LoVo (cell line): ENCODE measurements around the gene MDN1.
"Not testable (repeated sequence)": the region's sequence is repeated elsewhere in the genome, so short reads cannot be mapped to it uniquely, and the experiment has no call there.

Experiments
- DNase-seq: peaks from one replicate; pipeline ENCODE4 v3.0.0-alpha.2; 2016; ENCODE audit warnings: low spot score

The MDN1 gene

DNA sequence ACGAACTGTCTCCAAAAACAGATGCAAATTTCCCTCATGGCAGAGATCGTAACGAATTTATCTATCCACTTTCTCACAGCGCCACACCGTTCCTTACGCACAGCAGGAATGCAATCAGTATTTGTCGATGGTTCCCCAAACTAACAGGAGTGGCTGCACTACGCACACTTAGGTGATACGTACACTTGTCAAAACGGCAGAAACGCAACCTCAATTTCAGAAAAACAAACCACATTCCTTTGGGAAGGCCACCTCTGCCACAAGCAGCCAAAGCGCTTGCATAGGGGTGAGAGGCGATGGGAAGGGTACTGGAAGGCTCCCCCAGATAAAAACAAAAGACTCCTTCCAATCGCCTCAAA, 638 bp downstream of the MDN1 start:
- peak; percentile 50 for DNase-seq

DNA sequence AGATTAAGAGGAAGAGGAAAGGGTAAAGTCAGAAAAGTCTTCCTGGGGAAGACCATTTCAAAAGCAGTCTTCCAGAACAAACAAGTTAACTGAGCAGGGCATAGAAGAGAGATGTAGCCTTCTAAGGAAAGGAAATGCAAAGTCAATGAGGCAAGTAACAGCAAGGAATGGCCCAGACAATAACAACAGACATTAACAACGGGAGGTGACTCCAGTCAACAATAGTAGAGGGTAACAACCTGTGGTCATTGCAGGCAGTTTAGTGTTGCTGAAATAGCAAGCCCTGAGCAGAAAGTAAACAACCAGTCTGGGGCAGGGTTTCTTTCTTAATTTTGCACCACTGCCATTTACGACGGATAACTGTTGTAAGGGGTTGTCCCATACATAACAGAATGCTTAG, 2.1 kb downstream of the MDN1 start:
- DNase-seq: no peak

DNA sequence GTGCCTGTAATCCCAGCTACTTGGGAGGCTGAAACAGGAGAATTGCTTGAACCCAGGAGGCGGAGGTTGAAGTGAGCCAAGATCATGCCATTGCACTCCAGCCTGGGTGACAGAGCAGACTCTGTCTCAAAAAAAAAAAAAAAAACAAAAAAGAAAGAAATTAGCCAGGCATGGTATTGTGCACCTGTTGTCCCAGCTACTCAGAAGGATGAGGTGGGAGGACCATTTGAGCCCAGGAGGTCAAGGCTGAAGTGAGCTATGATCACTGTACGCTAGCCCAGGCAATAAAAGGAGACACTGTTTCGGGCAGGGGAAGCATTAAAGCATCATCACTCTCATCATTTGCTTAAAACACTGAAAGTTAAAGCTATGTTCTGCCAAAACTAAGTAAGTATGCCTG, 6.2 kb downstream of the MDN1 start:
- not testable (repeated sequence) for DNase-seq

DNA sequence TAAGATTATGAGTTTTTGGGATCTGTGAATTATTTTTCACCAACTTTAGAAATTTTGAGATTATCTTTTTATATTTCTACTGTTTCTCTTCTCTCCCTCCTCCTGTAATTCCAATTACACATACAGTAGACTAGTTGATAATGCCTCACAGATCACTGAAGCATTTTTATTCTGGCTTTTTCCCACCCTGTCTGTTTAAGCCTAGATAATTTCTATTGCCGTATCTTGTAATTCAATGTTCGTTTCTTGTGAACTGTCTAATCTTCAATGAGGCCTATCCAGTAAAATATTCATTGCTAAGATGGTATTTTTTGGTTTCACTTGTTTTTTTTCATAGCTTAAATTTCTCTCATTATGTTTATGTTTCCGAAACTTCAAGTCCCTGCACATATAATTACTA, 12.0 kb downstream of the MDN1 start:
- no peak for DNase-seq

DNA sequence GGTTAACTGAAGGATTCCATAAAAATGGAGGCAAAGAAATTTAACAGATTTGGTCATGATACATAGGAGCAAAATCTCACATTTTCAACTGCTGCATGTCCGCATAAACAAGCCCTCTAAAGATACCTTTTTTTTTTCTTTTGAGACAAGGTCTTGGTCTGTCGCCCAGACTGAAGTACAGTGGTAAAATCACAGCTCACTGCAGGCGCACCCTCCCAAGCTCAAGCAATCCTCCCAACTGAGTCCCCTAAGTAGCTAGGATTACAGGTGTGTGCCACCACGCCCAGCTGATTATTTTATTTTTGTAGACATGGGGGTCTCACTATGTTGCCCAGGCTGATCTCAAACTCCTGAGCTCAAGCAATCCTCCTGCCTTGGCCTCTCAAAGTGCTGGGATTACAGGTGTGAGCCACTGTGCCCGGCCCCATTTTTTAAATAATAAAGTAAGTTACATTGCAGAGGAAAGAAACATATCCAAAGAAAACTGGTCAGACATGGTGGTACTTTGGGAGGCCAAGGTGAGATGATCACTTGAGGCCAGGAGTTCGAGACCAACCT, 13.7 kb downstream of the MDN1 start:
- no peak for DNase-seq

DNA sequence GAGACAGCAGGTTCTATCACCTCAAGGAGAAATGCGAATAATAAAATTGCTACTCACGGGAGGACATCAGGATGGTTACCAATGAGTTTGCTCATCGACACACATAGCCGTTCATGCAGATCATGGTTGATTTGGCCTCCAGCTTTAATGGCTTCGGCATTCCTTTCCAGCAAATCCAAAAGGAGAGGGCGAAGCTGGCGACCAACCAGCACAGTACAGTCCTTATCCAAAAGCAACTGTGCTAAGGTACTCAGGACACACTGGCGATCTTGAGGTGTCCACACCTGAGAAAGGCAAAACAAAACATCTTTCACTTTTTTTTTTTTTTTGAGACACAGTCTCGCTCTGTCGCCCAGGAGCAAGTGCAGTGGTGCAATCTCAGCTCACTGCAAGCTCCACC, 16.3 kb downstream of the MDN1 start:
- DNase-seq: no peak

DNA sequence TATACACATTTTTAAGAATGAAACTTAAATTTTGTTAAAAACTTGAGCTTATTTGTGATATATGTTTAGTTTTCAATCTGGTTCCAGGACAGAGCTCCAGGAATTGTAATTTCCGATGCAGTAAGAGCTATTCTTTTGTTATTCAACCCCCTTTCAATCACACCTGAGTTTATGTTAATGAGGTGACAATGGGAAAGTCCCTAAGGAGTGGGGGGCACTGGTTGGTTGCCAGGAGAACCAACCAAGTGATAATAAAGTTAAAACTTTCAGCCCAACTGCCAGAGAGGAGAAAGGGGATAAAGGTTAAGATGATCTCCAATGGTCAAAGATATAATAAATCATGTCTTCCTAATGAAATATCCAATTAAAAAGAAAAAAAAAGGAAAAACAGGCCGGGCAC, 19.8 kb downstream of the MDN1 start:
- DNase-seq: no peak

DNA sequence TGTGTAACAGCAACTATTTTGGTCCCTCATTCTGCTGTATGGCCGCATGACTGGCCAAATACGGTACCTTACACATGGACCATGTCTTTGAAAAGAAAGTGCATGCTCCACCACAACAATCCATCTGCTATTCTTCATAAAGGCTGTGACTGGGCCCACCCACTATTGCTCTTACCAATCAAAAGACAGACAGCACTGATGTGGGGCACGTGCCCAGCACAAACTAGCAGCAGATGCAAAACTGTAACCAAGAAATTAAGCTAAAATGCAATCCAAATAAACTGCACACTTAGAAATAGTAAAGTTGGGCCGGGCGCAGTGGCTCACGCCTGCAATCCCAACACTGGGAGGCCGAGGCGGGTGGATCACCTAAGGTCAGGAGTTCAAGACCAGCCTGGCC, 20.5 kb downstream of the MDN1 start:
- DNase-seq: no peak

DNA sequence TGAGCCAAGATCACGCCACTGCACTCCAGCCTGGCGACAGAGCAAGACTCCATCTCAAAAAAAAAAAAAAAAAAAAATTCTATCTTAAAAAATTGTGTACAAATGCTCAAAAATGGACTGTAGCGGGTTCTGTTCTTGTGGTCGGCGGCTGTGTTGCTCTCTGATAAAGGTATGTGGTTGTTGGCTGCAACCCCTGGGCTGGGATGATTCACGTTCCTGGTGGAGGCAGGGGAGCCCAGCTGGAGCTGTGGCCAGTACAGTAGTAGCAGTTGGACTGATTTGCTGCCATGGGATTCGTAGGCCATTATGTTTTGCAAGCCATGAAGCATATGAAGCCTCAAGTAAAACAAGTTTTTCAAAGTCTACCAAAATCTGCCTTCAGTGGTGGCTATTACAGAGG, 22.3 kb downstream of the MDN1 start:
- DNase-seq: no peak

DNA sequence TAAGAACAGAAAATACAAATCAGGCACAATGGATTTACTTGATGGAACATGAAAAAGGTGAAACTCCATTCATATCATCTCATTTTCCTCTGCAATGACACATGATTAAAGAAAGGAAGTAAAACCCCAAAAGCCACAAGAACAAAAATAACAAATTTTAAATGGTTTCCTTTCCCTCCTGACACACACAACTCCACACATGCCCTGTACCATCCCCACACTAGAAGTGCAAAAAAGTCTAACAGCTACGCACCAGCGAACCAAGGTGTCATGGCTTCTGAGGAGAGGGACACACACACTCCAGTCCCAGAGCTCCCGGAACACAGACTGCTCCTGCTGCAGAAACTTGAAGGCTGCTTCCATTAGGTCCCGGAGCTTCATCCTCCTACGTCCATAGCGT, 25.3 kb downstream of the MDN1 start:
- no peak for DNase-seq

DNA sequence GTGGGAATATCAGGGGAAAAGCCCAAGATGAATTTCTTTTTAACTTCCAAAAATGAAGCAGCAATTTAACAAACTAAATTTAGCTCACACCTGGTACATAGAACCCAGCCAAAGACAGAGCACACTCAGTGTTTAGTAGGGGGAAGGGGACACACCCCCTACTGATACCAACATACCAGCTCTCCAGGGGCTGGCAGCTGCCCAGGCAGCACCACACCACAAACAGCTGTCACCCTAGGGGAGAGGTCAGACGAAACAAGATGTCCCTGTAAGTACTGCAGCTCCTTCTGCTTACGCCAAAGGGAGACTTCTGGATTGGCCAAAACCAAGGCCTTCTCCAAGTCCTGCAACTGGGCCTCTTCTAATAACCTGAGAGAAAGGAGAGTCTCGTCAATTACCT, 26.0 kb downstream of the MDN1 start:
- DNase-seq: no peak

DNA sequence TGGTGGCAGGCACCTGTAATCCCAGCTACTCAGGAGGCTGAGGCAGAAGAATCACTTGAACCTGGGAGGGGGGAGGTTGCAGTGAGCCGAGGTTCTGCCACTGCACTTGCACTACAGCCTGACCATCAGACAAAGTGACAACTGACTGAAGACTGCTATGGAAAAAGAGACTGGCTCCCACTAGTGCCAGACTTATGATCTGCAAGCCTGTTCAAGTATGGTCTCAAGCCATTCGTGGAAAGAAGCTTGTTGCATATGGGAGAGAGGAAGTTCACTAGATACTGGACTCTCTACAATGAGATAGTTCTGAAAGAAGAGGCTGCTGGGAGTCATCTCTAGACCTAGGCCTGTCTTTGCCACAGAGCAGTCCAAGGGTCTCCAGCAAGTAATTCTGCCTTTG, 26.7 kb downstream of the MDN1 start:
- DNase-seq: no peak

DNA sequence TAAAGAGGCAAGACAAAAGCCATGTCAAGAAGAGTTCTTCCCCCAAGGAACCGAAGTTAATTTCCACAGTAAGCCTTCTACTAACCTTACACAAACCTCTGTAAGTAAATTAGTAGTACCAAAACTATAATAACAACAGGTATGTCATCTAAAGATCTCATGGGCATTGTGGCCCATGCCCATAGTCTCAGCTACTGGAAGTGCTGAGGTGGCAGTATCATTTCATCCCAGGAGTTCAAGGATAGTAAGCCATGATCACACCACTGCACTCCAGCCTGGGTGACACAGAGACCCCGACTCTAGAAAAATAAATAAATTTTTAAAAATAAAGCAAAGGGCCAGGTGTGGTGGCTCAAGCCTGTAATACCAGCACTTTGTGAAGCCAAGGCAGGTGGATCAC, 29.2 kb downstream of the MDN1 start:
- DNase-seq: no peak

DNA sequence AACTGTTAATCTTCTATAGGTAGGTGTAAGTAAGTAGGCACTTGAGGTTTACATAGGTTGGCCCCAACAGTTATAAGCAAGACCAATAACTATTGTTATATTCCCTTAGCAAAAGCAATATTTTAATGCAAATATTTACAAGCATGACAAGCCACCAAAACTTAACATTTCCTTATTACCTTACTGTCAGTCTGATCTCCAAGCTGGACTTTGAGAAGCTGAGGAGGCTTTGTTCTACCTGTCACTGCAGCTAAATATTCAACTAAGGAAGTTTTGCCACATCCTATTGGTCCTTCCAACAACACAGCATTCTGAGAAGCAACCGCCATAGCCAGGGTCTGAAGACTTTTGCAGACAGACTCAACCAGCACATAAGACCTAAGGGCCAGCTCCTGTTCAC, 29.6 kb downstream of the MDN1 start:
- no peak for DNase-seq

DNA sequence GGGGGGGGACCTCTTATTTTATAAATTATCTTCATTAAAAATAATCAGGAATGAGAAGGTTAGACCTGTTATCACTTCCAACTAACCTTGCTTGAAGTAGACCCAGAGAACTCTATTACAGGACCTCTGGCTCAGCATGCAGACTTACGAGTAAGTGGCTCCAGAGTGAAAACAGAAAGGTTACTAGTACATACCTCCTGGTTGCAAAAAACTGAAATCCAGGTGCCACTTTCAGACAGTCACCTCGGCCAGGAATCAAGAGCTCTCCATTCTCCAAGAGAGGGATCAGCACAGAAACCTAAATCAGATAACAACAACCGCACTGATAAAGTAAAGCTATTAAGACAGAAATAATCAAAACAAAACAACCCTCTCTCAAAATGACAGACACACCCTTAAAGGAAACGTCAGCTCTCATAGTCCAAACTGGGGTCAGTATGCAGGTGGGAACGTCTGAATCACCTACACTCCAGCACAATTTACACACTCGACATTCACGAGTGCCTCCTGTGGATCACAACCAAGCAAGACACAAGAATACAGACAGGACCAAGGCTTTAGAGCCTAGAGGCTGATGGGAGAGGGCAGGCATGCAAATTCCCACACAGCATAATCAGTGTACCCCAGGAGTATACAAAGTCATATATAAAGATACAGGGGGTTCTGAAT, 31.8 kb downstream of the MDN1 start:
- DNase-seq: no peak

DNA sequence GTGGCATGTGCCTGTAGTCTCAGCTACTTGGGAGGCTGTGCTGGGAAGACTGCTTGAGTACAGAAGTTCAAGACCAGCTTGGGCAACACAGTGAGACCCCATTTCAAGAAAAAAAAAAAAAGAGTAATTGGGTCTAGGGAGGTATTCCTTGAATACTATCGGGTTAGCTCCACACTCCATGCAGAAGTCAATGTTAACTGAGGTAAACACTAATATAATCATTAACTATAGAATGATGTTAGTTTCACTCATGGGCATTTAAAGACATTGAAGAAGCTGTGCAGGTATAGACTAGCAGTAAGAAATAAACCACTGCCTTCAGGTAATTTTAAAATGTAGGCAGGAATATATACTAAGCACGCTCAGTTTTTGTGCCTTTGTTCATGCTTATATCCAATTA, 32.6 kb downstream of the MDN1 start:
- DNase-seq: no peak

DNA sequence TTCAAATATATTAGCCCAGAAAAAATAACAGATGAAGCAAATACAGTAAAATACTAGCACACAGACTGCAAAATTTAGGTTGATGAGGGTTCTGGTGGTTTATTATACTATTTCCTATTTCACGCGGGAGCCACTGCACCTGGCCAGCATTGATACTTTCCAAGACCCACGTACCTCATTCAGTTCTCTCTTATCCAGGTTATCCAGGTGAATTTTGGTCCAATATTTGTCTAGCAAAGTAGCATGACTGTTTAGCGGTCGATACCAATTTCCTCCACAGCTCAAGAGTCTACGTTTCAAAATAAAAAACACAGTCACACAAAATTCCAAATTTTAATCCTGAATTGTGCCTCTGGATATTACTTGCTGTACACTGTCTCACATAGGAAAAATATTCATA, 34.8 kb downstream of the MDN1 start:
- DNase-seq: no peak

DNA sequence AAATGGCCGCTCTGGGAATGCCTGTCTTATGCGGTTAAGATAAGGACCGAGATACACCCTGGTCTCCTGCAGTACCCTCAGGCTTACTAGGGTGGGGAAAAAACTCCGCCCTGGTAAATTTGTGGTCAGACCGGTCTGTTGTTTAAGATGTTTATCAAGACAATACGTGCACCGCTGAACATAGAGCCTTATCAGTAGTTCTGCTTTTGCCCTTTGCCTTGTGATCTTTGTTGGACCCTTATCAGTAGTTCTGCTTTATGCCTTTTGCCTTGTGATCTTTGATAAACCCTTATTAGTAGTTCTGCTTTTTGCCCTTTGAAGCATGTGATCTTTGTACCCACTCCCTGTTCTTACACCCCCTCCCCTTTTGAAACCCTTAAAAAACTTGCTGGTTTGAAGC, 36.3 kb downstream of the MDN1 start:
- not testable (repeated sequence) for DNase-seq

DNA sequence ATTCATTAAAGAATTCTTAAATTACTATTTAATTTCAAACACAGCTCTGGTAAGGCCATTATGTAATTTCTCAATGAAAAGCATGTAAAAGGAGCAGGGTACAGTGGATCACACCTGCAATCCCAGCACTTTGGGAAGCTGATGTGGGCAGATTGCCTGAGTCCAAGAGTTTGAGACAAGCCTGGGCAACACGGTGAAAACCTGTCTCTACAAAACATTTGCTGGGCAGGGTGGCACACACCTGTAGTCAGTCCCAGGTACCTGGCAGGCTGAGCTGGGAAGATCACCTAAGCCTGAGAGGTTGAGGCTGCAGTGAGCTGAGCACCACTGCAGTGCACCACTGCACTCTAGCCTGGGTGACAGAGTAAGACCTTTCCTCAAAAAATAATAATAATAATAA, 37.4 kb downstream of the MDN1 start:
- no peak for DNase-seq

DNA sequence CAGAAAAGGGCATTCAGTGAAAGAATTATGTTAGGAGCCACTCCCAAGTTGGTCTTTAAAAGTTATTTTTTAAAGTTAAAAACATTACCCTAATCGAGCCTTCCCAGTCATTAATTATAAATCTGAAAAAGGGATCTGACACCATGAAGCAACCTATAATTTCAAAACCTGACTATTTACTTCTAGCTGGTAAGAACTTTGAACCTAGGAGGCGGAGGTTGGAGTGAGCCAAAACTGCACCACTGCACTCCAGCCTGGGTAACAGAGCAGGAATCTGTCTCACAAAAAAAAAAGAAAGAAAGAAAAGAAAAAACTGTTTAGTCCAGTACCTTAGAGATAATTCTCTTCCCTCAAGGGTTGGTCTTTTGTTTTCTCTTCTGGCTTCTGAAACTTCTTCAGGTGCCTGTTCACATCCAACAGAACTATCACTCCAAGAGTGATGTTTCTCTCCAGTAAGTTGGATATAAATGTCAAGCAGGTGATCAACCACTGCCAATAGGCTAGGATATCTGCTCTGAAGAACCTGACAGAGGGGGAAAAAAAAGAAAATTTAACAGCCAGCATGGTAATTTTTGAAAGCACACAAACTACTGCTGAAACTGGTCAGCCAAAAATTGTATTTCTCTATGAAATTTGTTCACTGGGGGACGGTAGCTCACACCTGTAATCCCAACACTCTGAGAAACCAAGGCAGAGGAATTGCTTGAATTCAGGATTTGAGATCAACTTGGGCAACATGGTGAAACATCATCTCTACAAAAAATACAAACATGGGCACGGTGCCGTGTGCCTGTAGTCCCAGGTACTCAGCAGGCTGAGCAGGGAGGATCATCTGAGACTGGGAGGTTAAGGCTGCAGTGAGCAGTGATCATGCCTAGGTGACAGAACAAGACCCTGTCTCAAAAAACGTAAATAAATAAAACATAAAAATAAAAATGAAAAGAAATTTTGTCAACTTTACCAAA, 38.2 kb downstream of the MDN1 start:
- DNase-seq: no peak

DNA sequence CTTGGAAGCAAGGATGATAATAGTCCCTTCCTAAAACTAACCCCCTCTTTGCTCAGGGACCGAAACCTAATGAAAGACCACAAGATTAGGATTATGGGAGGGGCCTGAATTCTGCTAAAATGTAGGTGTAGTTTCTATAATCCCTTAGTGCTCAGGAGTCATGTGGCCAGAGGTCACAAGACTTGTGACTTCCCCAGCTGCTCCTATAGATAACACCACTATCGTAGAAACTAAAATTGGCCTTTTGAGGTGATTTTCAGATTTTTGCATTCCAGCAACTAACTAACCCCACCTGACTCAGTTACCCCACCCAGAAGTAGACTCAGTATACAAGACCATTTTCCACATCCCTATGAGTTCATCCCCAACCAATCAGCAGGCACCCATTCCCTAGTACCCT, 42.1 kb downstream of the MDN1 start:
- DNase-seq: no peak

DNA sequence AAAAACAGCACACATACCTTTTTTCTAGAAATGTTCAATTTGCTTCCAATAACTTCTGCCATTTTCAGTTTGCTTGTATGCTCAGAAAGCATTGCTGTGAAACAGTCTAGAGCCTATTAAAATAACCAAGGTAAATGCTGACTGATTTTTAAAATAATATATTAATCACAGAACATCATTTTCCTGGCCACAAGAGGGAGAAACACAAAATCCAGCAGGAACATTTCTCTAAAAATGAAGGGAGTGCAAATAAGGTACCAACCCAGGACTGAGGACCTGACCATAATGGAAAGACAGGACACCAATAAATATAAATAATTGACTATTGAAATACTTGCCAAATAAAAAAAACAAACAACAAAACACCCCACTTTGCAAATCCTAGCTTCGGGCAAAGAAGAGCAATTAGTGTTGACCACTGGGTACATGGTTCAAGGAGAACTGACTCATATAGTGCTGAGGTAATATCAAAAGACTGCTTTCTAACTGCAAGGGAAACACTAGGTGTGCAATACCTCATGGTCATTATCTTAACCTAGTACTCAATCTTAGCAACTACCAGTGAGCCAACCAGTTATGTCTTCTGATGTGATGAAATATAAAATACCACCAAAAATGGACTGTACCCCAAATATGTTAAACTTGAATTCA, 42.9 kb downstream of the MDN1 start:
- no peak for DNase-seq

DNA sequence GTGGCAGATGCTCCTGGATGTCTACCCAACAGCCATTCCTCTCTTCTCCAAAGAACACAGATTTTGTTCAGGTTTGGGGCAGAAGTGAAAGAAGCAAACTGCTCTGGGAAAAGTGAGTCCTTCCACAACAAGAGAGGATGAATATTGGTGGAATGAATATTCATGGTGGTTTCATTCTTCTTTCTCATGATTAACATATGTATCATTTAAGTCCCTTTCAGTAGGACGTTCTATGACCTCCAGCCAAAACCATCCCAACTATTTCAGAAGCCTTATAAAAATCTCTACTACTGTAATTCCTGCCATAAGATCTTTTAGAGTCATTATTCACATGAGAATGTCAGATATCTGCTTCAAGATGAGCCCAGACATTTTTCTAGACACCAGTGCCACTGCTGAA, 44.4 kb downstream of the MDN1 start:
- no peak for DNase-seq
